ENCODE data around the gene EEPD1. TPM values are rescaled to one million over a fixed set of nuclear protein-coding genes. Genes with fewer than 3 reads are reported as not detected.
"Not testable (repeated sequence)": the region's sequence is repeated elsewhere in the genome, so short reads cannot be mapped to it uniquely, and the experiment has no call there.

Gene EEPD1
- total and polyA plus RNA-seq, 8 donors: 7.1 to 60.5 (median 10.0) TPM

DNA sequence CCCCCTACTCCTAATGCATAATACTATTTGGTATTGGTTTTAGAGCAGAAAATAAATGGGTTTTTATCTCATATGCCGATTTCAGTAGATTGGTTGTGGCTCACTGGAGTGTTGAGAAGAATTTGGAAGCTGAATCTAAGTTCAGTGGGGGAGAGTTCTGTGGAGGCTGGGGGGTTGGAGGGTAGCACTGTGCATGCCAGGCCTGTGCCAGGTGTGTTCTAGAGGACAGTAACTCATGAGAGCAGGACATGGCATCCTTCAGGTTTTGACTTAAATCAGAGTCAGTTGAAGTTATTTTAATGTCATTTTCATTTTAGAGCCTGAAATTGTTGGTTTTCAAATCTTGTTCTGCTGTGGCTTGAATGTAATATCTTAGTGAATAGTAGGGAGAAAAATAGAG lies 79.5 kb downstream of the EEPD1 start:
- intact Hi-C loops (cut with DNase I): no loop called here
- TF ChIP-seq, protein P1, sequence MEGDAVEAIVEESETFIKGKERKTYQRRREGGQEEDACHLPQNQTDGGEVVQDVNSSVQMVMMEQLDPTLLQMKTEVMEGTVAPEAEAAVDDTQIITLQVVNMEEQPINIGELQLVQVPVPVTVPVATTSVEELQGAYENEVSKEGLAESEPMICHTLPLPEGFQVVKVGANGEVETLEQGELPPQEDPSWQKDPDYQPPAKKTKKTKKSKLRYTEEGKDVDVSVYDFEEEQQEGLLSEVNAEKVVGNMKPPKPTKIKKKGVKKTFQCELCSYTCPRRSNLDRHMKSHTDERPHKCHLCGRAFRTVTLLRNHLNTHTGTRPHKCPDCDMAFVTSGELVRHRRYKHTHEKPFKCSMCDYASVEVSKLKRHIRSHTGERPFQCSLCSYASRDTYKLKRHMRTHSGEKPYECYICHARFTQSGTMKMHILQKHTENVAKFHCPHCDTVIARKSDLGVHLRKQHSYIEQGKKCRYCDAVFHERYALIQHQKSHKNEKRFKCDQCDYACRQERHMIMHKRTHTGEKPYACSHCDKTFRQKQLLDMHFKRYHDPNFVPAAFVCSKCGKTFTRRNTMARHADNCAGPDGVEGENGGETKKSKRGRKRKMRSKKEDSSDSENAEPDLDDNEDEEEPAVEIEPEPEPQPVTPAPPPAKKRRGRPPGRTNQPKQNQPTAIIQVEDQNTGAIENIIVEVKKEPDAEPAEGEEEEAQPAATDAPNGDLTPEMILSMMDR (IDR thresholded peaks at IDR 0.05): no peak
- no peak overlapping the region for H3K4me3 ChIP-seq
- peak overlapping the region in 2 of 4 donors; percentile 18 to 48 for H3K27ac ChIP-seq
- ATAC-seq (peak in 2 of 4 donors; percentile 19 to 27), DNase-seq (no peak), FAIRE-seq (no peak)
- no peaks in the 10 kb centered on the region for H3K27me3 ChIP-seq
- peaks cover 14 to 16% (median 14%) of the 10 kb centered on the region in 3 donors for H3K4me1 ChIP-seq
- no peaks in the 10 kb centered on the region for H3K9me3 ChIP-seq
- 16 to 22% methylated on average over 1 of the region's 1 CpG for WGBS, 2 donors
- no peaks in the 10 kb centered on the region for H3K36me3 ChIP-seq

GRCh38 chr7:36232971-36233550 lies 80.0 kb downstream of the EEPD1 start:
- ATAC-seq (peak; percentile 45 to 90 (median 76)), DNase-seq (no peak), FAIRE-seq (peak; percentile 32)
- intact Hi-C loops (cut with DNase I): no loop called here
- H3K4me1 ChIP-seq: peaks cover 14 to 16% (median 14%) of the 10 kb centered on the region in 3 donors
- H3K27ac ChIP-seq: peak overlapping the region in 2 of 4 donors; percentile 18 to 48
- no peak overlapping the region for H3K4me3 ChIP-seq
- no peaks in the 10 kb centered on the region for H3K27me3 ChIP-seq
- WGBS, 2 donors: 41 to 47% methylated on average over 3 of the region's 3 CpGs
- TF ChIP-seq, protein P1 (IDR thresholded peaks at IDR 0.05): no peak
- H3K9me3 ChIP-seq: no peaks in the 10 kb centered on the region
- H3K36me3 ChIP-seq: no peaks in the 10 kb centered on the region

GRCh38 chr7:36236073-36236472 lies 83.0 kb downstream of the EEPD1 start:
- FAIRE-seq (no peak), DNase-seq (no peak)

DNA sequence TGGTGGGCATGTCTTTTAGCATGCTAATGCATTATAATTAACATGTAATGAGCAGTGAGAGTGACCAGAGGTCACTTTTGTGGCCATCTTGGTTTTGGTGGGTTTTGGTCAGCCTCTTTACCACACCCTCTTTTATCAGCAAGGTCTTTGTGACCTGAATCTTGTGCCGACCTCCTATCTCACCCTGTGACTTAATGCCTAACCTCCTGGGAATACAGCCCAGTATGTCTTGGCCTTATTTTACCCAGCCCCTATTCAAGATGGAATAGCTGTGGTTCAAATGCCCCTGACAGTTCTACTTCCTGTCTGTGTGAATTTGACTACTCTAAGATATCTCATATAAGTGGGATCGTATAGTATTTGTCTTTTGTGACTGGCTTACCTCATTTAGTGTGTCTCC lies 85.1 kb downstream of the EEPD1 start:
- ATAC-seq (no peak), FAIRE-seq (no peak), DNase-seq (no peak)
- TF ChIP-seq, protein P1 (IDR thresholded peaks at IDR 0.05): no peak
- no peaks in the 10 kb centered on the region for H3K9me3 ChIP-seq
- 49 to 50% methylated on average over 2 of the region's 2 CpGs for WGBS, 2 donors
- no peaks in the 10 kb centered on the region for H3K36me3 ChIP-seq
- no peaks in the 10 kb centered on the region for H3K27me3 ChIP-seq
- no peak overlapping the region for H3K27ac ChIP-seq
- intact Hi-C loops (cut with DNase I): no loop called here
- H3K4me3 ChIP-seq: no peak overlapping the region
- peaks cover 3 to 5% (median 3%) of the 10 kb centered on the region in 3 donors for H3K4me1 ChIP-seq

More at GRCh38 chr7:36236073-36236472, 83.0 kb downstream of the EEPD1 start:
- H3K27ac ChIP-seq: no peak overlapping the region
- no peaks in the 10 kb centered on the region for H3K27me3 ChIP-seq
- H3K36me3 ChIP-seq: no peaks in the 10 kb centered on the region
- no peak overlapping the region for H3K4me3 ChIP-seq
- no peaks in the 10 kb centered on the region for H3K9me3 ChIP-seq
- H3K4me1 ChIP-seq: peaks cover 14 to 16% (median 14%) of the 10 kb centered on the region in 3 donors
- no peak for ATAC-seq
- WGBS, 2 donors: 93 to 96% methylated on average over 39 of the region's 39 CpGs
- intact Hi-C loops (cut with DNase I): no loop called here
- TF ChIP-seq, protein P1 (IDR thresholded peaks at IDR 0.05): no peak

DNA sequence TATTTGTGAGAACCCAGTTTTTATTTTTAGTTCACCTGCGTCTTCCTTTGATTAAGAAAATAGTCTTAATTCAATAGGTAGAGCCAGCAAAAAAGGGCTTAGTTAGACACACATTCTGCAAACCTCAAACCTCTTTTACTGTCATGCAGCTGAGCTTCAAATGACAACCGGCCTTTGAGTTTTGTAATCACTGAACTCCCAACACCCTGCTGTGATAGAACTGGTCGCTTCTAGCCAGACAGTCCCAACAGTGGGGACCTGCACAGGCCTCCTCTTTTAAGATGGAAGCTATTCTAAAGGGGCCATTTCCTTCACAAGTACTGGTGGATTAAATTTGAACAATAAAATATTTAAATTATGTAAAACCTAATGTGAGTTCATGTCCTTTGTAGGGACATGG lies 90.3 kb downstream of the EEPD1 start:
- intact Hi-C loops (cut with DNase I): not testable (repeated sequence)

GRCh38 chr7:36244001-36244400 lies 90.9 kb downstream of the EEPD1 start:
- H3K9me3 ChIP-seq; intact Hi-C loops (cut with DNase I); H3K36me3 ChIP-seq; H3K4me3 ChIP-seq; ATAC-seq; H3K27me3 ChIP-seq; FAIRE-seq; H3K4me1 ChIP-seq; DNase-seq; H3K27ac ChIP-seq: not testable (repeated sequence)
- 95 to 98% methylated on average over 1 of the region's 1 CpG for WGBS, 2 donors

More for the DNA sequence above, 90.3 kb downstream of the EEPD1 start:
- not testable (repeated sequence) for ATAC-seq, H3K27ac ChIP-seq, H3K9me3 ChIP-seq, FAIRE-seq, H3K27me3 ChIP-seq, H3K4me1 ChIP-seq, DNase-seq, H3K36me3 ChIP-seq, H3K4me3 ChIP-seq
- WGBS, 2 donors: 76 to 79% methylated on average over 3 of the region's 3 CpGs
